Stomach (tissue), 9 donors: Measurements from ENCODE around the gene WDR37. TPM values are rescaled to one million over a fixed set of nuclear protein-coding genes. Genes with fewer than 3 reads are reported as not detected.

Experiments used
- DNase-seq, 2 donors: peaks; one replicate each; pipeline versions ENCODE4 v3.0.0 to v3.0.0-alpha.2; 2013 to 2019
- H3K27ac ChIP-seq, 5 donors: fragments of 200-600 bp in 4 of 5; sonication (generic) in 4 of 5; one replicate each; pipeline ENCODE4 v1.5.1; 2013 to 2019; ENCODE audit warnings: mild to moderate bottlenecking in 1 of 5, moderate library complexity in 1 of 5
- H3K27me3 ChIP-seq, 3 donors: fragments of 200-600 bp; sonication (generic); one replicate each; pipeline ENCODE4 v1.5.1; 2017 to 2019; ENCODE audit warnings: mixed run types in 1 of 3
- H3K36me3 ChIP-seq, 4 donors: fragments of 200-600 bp; sonication (generic); 1 replicate in 3 of 4; 2 replicates in 1 of 4; pipeline ENCODE4 v1.5.1; 2016 to 2019
- H3K4me1 ChIP-seq, 4 donors: fragments of 200-600 bp; sonication (generic); one replicate each; pipeline ENCODE4 v1.5.1; 2016 to 2019
- H3K4me3 ChIP-seq, 4 donors: fragments of 200-600 bp; sonication (generic) in 3 of 4; one replicate each; pipeline ENCODE4 v1.5.1; 2016 to 2019; ENCODE audit warnings: mild to moderate bottlenecking in 1 of 4
- H3K9me3 ChIP-seq, 4 donors: fragments of 200-600 bp; sonication (generic); one replicate each; pipeline ENCODE4 v1.5.1; 2016 to 2019
- EP300 ChIP-seq: sonication (generic); formaldehyde crosslinking; IDR thresholded peaks from one replicate; pipeline ENCODE4 v1.6.1; 2017; ENCODE audit warnings: antibody characterized with exemption
- POLR2A ChIP-seq, 4 donors: fragments of 450-650 bp; IDR thresholded peaks; one replicate each; pipeline ENCODE4 v1.6.1; 2016; ENCODE audit warnings: antibody characterized with exemption in 4 of 4, control low read depth in 2 of 4, mild to moderate bottlenecking in 1 of 4, moderate library complexity in 1 of 4
- POLR2AphosphoS5 ChIP-seq, 3 donors: sonication (generic); formaldehyde crosslinking; IDR thresholded peaks; one replicate each; pipeline ENCODE4 v1.6.1; 2016; ENCODE audit warnings: antibody characterized with exemption in 3 of 3
- WGBS, 5 donors: extraction: QIAGEN DNeasy Blood & Tissue Kit in 3 of 5; methylation state at CpG; one replicate each; pipeline versions ENCODE4 v1.1.5 to v1.1.7; 2013 to 2018; 5-methylcytosine and 5-hydroxymethylcytosine counted together
- intact Hi-C: fragments of 100-400 bp; cut with DNase I; formaldehyde crosslinking; loops from one replicate; pipeline ENCODE4 v1.15.1; 2023; ENCODE audit warnings: low total_unique reads
- polyA plus RNA-seq, 3 donors: library from polyadenylated mRNA; stranded (reverse); fragments of 200-250 nt; gene quantifications; one replicate each; pipeline ENCODE4 v1.2.3, GENCODE V29; 2013
- total RNA-seq, 5 donors: library from RNA; depleted of rRNA; stranded (reverse); fragments of >200 nt; gene quantifications; one replicate each; pipeline versions ENCODE4 v1.1.0 to v1.2.3, GENCODE V29; 2014 to 2016
- TF ChIP-seq, protein P1 (sequence below), 7 experiments: fragments of 450-650 bp in 4 of 7; fragments of 200-600 bp in 3 of 7; sonication (generic) in 3 of 7; IDR thresholded peaks; one replicate each; pipeline ENCODE4 v1.5.1; 2016 to 2019; ENCODE audit warnings: antibody characterized with exemption in 7 of 7, control low read depth in 2 of 7, mild to moderate bottlenecking in 1 of 7
- donor health status: healthy with polysubstance abuse.
- donor health status: Bipolar disorder and iron deficiency.
- donor health status: healthy.

The WDR37 gene
- total and polyA plus RNA-seq, 8 donors, result 5.3 to 165 (median 12.6) TPM

DNA sequence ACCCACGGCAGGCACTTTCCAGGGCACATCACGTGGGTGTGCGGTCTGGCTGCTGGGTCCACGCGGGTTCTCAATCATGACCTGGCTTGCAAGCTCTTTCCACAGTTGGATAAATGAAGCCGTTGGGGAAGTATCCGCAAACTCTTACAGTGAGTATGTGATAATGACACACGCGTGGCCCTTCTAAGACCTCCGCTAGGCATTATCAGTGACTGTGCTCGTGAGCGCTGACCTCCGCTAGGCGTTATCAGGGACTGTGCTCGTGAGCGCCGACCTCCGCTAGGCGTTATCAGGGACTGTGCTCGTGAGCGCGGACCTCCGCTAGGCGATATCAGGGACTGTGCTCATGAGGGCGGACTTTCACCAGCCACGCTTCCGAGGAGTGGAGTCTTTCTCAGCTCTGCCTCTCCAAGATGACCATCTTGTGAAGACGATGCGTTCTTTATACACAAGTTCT is 107.0 kb downstream of the WDR37 start:
- Histone ChIP-seq H3K4me3 (no peak overlapping the region), H3K27me3 (peaks cover 0 to 19% (median 4%) of the 10 kb centered on the region in 3 donors), H3K27ac (no peak overlapping the region), H3K36me3 (no peaks in the 10 kb centered on the region), H3K4me1 (no peaks in the 10 kb centered on the region), H3K9me3 (no peaks in the 10 kb centered on the region)
- WGBS, 5 donors, result 85 to 92% (median 90%) methylated on average over 29 of the region's 29 CpGs
- DNase-seq, result peak in 1 of 2 donors; percentile 17
- intact Hi-C loops, result no loop called here
- TF ChIP-seq POLR2AphosphoS5 (IDR thresholded peaks at IDR 0.05), result no peak

DNA sequence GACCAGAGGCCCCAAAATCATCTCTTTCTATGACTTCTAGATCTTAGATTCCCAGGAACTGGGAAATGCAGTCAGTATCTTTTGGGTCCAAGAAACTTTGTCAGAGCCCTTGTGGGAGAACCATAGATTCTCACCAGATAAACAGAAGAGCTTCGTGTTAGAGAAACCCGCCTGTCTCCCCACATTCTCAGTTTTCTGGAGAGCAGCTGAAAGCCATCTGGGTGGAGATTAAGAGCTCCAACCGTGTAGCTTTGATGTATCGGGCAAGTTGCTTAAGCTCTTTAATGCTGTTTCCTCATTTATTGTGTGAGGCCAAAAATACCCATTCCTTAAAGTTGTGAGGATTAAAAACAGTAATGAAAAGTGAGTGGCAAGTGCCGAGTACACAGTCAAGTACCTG is 107.6 kb downstream of the WDR37 start:
- Histone ChIP-seq H3K4me1 (no peaks in the 10 kb centered on the region), H3K36me3 (no peaks in the 10 kb centered on the region), H3K27ac (no peak overlapping the region), H3K9me3 (no peaks in the 10 kb centered on the region), H3K4me3 (no peak overlapping the region), H3K27me3 (peaks cover 0 to 18% (median 4%) of the 10 kb centered on the region in 3 donors)
- intact Hi-C loops, result no loop called here
- TF ChIP-seq EP300, result no peak
- TF ChIP-seq POLR2AphosphoS5 (IDR thresholded peaks at IDR 0.05), result no peak
- TF ChIP-seq POLR2A (IDR thresholded peaks at IDR 0.05), result no peak
- TF ChIP-seq, protein P1, sequence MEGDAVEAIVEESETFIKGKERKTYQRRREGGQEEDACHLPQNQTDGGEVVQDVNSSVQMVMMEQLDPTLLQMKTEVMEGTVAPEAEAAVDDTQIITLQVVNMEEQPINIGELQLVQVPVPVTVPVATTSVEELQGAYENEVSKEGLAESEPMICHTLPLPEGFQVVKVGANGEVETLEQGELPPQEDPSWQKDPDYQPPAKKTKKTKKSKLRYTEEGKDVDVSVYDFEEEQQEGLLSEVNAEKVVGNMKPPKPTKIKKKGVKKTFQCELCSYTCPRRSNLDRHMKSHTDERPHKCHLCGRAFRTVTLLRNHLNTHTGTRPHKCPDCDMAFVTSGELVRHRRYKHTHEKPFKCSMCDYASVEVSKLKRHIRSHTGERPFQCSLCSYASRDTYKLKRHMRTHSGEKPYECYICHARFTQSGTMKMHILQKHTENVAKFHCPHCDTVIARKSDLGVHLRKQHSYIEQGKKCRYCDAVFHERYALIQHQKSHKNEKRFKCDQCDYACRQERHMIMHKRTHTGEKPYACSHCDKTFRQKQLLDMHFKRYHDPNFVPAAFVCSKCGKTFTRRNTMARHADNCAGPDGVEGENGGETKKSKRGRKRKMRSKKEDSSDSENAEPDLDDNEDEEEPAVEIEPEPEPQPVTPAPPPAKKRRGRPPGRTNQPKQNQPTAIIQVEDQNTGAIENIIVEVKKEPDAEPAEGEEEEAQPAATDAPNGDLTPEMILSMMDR (IDR thresholded peaks at IDR 0.05), result no peak
- 61 to 70% (median 64%) methylated on average over 5 of the region's 5 CpGs for WGBS, 5 donors
- DNase-seq, result no peak

DNA sequence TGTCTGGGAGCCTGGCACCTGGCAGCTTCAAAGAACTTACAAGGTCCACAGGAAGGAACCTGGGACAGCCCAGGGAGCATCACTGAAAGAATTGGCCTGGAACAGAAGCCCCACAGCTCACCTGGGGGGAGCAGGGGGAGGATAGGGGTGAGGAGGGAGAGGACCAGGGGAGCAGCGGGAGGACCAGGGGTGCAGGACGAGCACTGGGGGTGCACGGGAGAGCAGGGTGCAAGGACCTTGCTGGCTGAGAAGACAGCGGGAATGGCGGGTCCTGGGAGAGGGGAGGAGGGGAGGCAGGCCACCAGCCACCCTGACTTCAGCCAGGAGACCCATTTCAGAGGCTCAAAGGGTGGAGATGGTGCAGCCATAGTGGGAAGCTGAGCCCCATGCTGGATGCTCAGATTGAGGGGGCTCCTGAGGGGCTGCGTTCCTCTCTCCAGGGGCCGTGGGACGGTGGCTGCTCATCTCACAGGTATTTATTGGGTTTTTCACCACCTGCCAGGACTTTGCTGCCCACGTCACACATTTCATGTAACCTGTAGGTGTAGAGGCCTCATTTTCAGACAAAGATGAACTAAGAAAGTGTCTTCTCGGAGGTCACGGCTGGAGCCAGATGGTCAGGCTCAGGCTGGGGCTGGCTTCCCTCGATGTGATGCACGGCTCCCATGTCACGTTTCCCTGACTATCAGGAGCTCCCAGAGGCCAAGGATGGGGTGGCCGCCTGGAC is 110.1 kb downstream of the WDR37 start:
- 81 to 88% (median 88%) methylated on average over 11 to 15 of the region's 15 CpGs for WGBS, 5 donors
- no peaks in the 10 kb centered on the region for H3K4me1 ChIP-seq
- H3K27me3 ChIP-seq, result peaks cover 0 to 31% (median 4%) of the 10 kb centered on the region in 3 donors
- intact Hi-C loops, result no loop called here
- no peaks in the 10 kb centered on the region for H3K36me3 ChIP-seq
- no peak for TF ChIP-seq EP300
- TF ChIP-seq, protein P1 (IDR thresholded peaks at IDR 0.05), result no peak
- TF ChIP-seq POLR2AphosphoS5 (IDR thresholded peaks at IDR 0.05), result no peak
- no peak for TF ChIP-seq POLR2A (IDR thresholded peaks at IDR 0.05)
- no peak for DNase-seq
- no peak overlapping the region for H3K4me3 ChIP-seq
- H3K9me3 ChIP-seq, result no peaks in the 10 kb centered on the region
- H3K27ac ChIP-seq, result no peak overlapping the region

DNA sequence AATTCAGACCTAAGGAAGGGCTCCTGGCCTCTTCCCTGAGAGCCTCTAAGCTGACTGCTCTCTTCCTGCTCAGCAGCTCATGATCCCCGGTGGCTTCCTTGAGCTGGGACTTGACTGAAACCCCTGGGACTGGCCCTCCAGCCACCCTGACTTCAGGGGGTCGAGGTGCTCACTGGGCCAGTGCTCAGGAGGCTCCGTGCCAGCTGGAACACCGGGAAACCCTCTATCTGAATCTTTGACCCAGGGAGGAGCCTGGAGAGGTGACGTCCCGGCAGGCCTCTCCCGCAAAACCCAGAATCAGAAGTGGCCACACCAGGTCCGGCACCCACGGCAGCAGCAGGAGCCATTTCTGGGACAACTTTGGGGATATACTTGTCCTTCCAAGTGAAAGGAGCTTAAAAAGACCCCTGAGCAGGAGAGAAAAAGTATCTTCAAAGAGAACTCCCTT is 110.7 kb downstream of the WDR37 start:
- Histone ChIP-seq H3K27me3 (peaks cover 0 to 31% (median 4%) of the 10 kb centered on the region in 3 donors), H3K27ac (no peak overlapping the region), H3K9me3 (no peaks in the 10 kb centered on the region), H3K4me1 (no peaks in the 10 kb centered on the region), H3K36me3 (no peaks in the 10 kb centered on the region), H3K4me3 (no peak overlapping the region)
- WGBS, 5 donors, result 75 to 100% (median 86%) methylated on average over 1 to 9 of the region's 9 CpGs
- no peak for DNase-seq
- TF ChIP-seq POLR2A (IDR thresholded peaks at IDR 0.05) (no peak), EP300 (no peak), POLR2AphosphoS5 (IDR thresholded peaks at IDR 0.05) (no peak)
- TF ChIP-seq, protein P1 (IDR thresholded peaks at IDR 0.05), result no peak
- intact Hi-C loops, result no loop called here

DNA sequence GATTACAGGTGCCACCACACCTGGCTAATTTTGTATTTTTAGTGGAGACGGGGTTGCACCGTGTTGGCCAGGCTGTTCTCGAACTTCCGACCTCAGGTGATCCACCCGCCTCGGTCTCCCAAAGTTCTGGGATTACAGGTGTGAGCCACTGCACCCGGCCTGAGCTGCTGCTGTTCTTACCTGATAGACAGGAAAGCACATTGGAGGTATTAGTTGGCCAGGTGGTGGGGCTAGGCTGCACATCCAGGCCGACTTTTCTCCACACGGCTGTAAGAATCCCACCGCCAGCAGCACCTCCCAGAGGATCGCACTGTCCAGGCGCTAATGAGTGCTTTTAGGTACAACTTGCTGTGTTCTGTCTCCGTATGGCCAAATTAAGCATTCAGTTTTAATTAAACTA is 112.6 kb downstream of the WDR37 start:
- Histone ChIP-seq H3K27me3 (peaks cover 0 to 31% (median 4%) of the 10 kb centered on the region in 3 donors), H3K36me3 (no peaks in the 10 kb centered on the region), H3K4me3 (no peak overlapping the region), H3K27ac (no peak overlapping the region), H3K4me1 (no peaks in the 10 kb centered on the region), H3K9me3 (no peaks in the 10 kb centered on the region)
- DNase-seq, result no peak
- TF ChIP-seq, protein P1 (IDR thresholded peaks at IDR 0.05), result no peak
- TF ChIP-seq POLR2AphosphoS5 (IDR thresholded peaks at IDR 0.05) (no peak), EP300 (no peak), POLR2A (IDR thresholded peaks at IDR 0.05) (no peak)
- intact Hi-C loops, result no loop called here
- WGBS, 5 donors, result 77 to 90% (median 89%) methylated on average over 12 to 13 of the region's 13 CpGs
